GM18508 (cell line): ENCODE measurements around the gene SMCO4.
A peak's percentile ranks its signal among the peaks of the same experiment; 100 is the strongest.
"Not testable (repeated sequence)": the region's sequence is repeated elsewhere in the genome, so short reads cannot be mapped to it uniquely, and the experiment has no call there.

ENCODE experiments used
- ATAC-seq: cut with Tn5 transposase; IDR thresholded peaks from one replicate; pipeline ENCODE4 v1.9.1; 2021; ENCODE audit warnings: moderate number of reproducible peaks; ENCODE audit not compliant: insufficient read depth, unreplicated experiment

Gene SMCO4

DNA sequence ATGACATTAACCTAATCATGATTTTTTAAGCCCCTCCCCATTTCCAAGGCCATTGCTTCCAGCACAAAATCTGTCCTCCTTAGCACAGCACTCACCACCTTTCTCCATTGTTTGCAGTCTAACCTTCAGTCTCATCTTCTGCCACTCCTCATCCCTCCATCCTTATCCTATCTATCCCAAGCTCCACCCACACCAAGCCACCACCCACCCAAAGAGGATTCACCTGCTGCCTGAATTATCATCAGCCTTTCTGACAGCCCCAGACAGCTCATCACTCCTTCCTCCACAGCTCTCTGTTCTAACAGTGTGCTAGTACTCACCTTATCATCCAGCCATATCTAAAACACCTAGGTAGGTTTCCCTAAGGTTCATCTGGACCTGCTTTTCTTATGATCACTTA lies 20.7 kb upstream of the SMCO4 start:
- no peak for ATAC-seq

DNA sequence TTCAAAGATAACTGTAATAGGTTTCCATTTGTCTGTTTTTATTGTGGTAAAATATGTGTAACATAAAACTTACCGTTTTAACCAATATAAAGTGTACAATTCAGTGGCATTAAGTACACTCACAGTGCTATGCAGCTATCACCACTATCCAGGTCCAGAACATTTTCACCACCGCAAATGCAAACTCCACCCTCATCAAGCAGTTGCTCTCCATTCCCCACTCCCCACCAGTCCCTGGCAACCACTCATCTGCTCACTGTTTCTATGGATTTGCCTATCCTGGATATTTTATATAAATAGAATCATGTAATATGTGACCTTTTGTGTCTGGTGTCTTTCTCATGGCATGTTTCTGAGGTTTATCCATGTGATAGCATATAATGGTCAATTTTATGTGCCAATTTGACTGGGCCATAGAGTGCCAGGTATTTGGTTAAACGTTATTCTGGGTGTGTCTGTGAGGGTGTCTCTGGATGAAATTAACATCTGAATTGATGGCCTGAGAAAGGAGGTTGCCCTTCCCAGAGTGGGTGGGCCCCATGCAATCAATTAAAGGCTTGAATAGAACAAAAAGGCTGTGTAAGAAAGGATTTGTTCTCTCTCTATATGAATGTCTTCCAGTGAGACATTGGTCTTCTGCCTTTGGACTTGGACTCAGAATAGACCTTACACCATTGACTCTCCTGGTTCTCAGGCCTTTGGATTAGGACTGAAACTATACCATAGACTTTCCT lies 17.2 kb upstream of the SMCO4 start:
- ATAC-seq, result no peak

DNA sequence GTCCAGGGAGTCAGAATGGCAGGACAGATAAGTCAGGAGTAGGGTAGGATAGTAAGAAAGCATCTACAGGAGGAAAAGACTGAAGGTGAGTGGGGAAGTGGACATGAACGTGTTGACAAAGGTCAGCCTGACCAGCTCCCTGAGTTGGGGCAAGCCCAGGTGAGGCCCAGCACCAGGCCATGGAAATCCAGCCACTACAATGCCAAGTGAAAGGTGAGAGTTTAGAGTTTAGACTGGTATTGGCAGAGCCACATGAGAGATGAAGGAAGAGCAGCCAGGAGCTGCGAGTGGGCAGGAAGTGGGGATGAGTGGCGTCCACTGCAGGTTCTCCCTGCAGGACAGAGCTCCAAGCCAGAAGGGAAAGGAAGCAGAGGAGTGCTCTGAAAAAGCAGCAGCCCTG lies 16.5 kb upstream of the SMCO4 start:
- no peak for ATAC-seq

DNA sequence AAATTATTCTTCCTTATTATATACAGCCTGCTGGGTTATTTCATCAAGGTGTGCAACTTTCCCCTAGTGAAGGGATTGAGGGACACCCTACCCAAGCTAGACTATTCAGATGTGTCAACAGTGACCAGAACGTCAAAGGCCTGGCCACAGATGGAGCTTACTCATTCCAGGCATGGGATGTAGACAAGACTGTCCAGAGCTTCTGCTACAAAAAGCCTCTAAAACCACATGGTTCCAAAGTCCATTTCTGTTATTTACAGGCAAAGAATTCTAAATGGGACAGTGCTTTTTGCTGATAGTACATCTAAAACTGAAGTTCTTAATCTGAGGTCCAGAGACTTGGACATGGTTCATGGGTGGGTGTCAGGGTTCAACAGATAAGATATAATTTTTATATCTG lies 9.7 kb upstream of the SMCO4 start:
- no peak for ATAC-seq

DNA sequence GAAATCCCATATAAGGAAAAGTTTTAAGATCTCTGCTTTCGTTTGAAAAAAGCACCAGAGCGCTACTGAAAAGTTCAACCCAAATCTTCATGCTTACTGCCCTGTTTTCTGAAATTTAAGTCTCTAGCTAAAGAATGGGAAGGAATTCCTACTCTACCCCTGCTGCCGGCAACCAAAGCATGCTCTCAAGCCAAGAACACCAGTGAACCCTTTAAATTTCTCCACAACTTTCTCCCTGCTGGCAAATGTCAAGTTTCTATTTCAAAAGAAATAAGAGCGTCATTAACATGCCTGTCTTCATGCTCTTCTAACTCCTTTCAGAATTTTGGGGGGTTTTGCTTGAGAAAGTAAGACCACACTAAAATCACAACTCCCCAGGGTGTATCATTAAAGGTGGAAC lies 6.8 kb upstream of the SMCO4 start:
- ATAC-seq, result no peak

DNA sequence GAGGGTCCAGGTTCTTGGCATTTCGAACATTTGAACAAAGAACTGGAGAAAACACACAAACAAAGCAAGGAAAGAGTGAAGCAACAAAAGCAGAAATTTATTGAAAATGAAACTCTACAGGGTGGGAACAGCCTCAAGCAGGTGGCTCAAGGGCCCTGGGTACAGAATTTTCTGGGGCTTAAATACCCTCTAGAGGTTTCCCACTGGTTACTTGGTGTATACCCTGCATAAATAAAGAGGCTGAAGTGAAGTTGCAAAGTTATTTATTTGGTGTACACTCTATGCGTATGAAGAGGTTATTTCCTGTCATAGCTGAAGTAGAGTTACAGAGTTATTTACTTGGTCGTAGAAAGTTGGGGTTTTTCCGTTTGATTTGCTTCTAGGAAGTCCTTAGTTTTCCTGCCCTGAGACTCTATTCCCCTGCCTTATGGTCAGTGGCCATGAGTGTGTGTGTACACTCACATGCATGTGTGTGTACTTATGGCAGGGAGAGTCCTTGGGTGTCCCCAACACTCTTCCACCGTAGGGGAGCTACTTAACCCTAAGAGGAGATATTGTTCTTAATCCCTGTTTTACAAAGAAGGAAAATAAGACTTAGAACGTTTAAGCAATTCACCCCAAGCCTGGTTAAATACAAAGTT lies 5.6 kb upstream of the SMCO4 start:
- no peak for ATAC-seq

DNA sequence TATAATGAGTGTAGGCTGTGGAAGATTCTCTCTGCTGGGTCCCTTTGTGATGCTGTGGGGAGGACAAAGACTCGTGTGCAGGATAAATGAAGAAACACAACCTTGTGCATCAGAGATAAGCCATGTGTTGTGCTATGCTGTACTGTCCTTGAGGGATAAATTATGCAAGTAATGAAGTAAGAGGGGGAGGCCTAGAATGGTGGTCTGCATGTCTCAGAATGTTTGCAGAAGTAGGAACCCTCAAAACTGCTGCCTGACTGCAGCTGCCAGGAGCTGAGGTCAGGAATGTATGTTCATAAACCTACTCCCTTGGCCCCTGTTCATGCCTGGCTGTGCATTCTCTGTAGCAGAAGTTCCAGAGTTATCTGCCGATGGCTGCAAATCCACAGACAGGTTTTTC lies 4.6 kb upstream of the SMCO4 start:
- no peak for ATAC-seq

DNA sequence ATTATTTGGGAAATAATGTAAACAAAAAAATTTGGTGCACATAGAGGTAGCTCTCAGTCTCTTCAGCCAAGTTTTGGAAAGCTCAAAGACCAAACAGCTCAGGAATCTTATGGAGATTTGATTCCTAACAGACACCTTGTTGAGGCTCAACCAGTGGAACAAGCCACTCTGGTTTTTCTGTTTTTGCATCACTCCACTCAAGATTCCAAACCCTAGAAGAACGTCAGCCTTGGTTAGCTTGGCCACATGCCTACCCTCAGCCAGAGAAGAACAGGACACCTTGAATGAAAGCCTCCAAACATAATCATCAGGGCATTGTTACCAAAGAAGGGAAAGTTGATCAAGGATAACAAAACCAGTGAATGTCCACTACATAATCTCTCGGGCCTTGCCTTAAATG lies 3.8 kb upstream of the SMCO4 start:
- no peak for ATAC-seq

DNA sequence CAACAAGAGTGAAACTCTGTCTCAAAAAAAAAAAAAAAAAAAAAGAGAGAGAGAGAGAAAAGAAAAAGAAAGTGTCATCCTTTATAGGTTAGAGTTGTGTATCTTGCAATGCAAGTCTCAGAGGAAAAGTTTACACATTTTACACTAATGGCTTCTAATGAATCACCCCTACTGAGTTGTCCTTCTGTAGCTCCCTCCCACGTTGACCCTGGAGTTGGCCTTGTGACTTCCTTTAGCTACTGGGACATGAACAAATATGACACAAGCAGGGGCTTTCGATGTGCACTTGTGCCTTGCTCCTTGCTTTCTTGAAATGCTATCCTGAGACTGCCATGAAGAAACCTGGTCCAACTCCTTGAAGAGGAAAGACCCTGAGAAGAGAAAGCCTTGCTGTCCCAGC lies 2.4 kb upstream of the SMCO4 start:
- ATAC-seq, result no peak

DNA sequence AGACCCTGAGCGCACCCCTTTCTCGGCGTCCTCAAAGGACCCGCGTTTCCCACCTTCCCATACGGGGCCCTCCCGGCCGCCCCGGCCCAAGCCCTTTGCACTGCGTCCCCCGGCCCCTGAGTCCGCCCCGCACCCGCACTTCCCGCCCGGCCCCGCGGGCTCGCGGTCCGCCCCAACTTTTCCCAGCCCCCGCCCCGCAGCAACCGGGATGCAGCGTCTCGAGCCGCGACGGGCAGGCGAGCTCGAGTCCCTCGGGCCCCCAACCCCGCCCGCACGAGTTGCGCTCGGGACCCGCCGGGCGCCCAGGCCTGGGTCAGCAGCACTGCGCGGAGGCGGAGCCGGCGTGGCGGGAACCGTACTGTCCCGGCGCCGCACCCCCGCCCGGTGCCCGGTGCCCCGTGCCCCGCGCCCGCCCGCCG lies 371 bp downstream of the SMCO4 start:
- peak; percentile 7 for ATAC-seq

DNA sequence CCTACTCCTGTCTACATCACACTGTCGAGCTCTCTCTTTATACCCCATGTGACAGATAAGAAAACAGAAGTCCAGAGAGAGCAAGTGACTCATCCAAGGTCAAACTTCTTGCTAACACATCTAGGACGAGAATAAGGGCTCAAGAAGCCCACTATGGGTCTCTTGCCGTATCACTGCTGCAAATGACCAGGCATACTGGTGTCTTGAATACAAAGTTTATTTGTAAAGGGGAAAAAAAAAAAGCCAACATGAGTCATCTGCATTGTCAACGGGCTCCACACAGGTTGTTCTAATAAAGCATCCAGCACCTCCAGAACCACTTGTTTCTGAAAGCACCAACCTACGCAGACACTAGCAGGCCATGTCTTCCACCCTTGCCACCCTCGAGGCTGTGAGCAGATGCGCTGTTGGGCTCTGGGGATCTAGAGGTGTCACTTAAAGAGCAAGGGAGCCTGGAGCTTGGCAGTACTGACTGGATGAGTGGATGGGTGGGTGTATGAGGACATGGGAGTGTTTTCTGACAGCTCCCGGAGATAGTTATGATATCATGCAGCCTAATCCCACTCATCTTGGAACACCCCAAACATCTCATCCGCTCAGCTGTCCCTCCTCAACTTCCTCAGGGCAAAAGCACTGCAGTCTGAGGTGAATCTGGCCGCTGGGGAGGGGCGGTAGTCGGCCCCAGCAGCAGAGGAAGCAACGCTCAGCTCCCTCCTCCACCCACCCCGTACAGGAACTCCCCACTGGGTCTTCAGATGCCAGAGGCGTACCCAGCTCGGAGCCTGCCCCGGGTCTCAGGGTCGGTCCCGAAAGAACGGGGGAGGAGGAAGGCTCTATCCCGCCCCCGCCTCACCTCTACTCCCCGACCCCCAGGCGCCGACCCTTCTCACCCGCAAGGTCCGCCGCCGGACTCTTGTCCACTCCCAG lies 1.0 kb downstream of the SMCO4 start:
- peak; percentile 35 for ATAC-seq

DNA sequence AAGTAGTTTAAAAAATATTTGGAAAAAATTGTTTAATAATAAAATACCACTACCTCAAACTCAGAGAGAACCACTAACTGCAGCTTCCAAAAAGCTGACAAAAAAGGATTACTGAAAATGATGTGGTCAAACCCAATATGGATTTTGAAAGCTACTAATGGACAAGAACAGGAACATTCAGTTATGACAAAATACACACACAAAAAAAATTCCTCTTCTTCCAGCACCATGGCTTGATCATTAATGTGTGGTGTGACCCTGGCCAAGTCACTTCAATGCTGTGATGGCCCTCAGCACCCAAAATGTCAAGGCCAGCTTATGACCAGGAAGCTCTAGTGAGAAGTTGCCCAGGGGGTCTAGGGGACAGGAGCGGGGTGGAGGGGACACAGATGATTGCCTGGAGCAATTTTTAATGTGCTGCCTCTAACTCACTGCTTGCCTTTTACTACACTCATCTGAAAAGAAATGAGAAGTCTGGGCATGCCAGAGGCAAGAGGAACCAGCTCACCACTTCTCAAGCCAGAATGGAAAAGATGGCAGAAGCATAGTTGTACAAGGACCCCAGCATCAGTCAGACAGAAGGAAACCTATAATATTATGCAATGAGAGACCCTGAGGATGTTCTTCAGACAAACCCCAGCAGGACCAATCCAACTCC lies 2.2 kb downstream of the SMCO4 start:
- ATAC-seq, result no peak

DNA sequence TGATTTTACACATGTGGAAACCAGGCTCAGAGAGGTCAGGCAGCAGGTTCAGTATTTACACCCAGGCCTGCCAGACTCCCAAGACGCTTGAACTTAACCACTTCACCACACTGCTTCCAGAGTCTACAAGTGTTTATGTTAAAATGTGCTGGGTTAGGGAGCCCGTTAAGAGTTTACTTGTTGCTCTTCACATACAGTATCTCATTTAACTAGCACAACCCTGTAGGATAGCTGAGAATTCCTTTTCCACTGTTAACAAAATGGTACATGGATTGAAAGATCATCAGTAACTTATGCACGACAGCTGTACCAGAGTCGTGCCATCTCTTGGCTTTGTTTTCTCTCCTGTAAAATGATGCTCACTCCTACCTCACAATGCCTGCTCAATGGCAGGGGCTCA lies 2.9 kb downstream of the SMCO4 start:
- no peak for ATAC-seq

DNA sequence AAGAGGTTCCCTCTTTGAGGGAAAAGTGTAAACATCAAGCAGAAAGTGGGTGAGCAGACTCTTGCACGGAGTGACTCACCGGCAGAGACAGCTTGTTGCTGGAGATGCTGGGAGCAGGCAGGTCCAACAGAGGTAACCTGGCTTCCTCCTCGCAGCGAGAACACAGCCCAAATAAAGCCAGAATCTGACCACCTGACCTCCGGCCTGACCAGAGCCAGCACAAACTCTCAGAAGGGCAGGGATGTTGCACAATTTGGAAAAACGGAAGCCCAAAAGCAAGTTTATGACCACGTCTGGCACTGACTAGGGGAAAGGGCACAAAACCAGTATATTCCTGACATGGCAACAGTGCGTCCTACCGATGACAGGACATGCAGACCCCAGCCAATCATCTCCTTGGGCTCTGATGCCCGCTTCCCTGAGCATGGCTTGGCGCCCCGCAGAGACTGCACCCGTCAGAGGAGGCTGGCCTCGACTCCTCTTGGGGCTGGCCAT lies 5.4 kb downstream of the SMCO4 start:
- ATAC-seq, result no peak

DNA sequence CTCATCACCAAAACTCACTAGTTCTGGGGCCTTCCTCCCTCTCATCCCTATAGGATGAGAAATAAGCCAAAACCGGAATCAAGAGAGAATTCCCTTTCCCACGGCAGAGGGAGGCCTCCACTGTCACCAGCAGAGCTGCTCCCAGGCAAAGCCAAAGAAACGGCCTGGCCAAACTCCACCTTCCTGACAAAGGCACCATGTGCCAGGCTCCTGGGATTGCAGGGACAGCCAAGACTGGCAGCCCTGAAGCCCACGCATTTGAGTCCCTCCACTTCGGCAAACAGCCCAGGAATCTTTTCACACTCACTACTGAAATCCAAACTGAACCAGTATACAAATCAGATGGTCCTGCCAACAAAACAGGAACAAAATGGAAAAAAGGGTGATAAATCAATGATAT lies 6.1 kb downstream of the SMCO4 start:
- no peak for ATAC-seq

DNA sequence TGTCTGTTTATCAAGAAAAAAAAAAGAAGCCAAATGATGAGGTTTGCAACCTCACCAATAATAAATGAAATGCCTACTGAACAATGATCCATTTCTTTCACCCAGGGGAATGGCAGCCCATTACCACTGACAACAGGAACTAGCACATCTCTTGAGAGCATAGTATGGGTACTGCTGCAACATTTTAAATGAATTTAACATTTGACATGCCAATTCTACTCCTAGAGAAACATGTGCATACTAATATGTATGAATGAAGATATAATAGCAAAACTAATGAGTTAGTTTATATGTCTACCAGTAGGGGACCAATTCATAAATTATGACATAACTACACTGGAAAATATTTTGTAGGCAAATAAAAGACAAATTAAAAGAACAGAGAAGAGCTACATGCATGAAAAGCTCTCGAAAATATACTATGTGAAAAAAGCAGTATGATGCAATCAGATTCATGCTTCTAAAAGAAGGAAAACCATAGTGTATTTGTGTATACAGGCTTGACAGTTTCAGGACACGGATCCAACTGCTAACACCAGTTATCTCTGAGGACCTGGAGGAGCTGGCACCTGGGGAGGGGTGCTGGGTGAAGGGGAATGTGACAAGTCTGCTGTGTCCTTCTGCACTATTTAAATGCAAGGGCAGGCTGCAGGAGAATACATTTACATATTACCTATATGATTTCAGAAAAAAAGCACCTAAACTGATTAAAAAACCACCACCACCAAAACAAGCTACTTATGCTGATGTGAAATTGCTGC lies 6.9 kb downstream of the SMCO4 start:
- no peak for ATAC-seq

DNA sequence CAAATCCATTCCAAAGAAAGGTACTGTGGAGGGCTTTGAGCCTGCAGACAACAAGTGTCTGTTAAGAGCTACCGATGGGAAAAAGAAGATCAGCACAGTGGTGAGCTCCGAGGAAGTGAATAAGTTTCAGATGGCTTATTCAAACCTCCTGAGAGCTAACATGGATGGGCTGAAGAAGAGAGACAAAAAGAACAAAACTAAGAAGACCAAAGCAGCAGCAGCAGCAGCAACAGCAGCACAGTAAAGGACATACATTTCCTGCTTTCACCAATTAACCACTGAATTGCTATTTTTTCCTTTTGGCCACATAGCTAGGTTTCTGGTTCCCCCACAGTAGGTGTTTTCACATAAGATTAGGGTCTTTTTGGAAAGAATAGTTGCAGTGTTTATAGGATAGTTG lies 7.6 kb downstream of the SMCO4 start:
- not testable (repeated sequence) for ATAC-seq

DNA sequence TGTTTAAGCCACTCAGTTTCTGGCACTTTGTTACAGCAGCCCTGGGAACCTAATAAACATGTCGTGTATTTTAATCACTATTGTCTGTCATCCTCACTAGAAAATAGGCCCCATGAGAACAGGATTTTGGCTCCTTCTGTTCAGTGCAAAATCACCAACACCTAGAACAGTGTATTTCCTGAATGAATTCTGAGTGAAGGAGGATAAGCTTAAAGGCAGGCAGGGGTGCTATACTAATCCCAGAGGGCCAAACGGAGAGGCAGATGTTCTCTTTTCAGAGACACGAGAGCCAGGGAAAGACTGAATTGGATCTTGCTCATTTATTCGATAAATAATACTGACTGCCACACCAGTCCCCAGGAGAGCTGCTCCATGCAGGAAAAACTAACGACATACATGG lies 10.4 kb downstream of the SMCO4 start:
- no peak for ATAC-seq

DNA sequence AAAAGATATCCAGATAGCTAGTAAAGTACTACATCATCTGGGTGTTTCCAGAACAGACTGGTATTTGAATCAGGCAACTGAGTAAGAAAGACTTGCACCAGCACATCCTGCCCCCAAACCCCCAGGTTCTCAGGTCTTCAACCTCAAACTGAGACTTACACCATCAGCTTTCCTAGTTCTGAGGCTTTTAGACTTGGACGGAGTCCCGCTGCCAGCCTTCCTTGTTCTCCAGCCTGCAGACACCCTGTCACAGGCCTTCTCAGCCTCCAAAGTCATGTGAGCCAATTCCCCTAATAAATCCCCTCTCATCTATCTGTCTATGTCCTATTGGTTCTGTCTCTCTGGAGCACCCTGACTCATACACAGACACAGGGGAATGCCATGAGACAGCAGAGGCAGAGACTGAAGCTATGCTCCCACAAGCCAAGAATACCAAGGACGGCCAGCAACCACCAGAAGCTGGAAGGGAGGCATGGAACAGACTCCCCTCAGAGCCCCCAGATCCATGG lies 10.9 kb downstream of the SMCO4 start:
- no peak for ATAC-seq

DNA sequence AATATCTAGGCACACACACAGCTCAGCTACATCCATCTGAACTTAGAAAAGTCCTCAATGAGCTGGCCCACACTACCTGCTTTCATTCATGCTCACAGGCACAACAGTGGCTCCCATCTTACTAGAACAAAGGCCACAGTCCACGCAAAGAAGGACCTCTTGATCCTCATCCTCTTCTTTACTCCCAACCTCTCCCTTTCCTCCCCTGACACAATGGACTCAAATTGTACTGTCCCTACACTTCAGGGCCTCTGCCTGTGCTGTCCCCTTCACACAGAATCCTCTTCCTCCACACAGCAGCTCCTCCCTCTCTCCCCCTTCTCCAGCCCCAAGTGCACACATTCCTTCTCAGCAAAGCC lies 12.7 kb downstream of the SMCO4 start:
- ATAC-seq, result no peak
